LNCAP (cell line): Measurements from ENCODE around the gene PATJ.

Experiments used
- TF ChIP-seq, protein P1 (sequence below): fragments of 450-650 bp; IDR thresholded peaks from 2 replicates; pipeline ENCODE4 v1.5.1; 2017; ENCODE audit warnings: mild to moderate bottlenecking

PATJ gene

DNA sequence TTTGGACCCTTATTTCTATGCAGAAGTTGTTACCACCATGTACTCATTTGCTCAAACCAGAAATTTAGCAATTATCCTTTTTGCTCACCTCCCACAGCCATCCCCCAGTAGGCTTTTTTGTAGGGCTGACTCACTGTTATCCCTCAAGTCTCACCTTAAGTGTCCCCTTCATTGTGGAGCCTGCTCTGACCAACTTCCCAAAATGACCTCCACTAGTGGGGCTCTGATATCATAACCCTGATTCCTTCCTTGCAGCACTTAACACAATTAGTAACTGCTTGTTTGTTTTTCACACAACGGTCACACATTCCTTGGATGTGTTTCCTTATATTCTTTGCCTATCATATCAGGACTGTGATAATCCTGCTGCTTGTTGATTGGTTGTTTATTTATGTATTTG, 76.7 kb downstream of the PATJ start:
- TF ChIP-seq, protein P1, sequence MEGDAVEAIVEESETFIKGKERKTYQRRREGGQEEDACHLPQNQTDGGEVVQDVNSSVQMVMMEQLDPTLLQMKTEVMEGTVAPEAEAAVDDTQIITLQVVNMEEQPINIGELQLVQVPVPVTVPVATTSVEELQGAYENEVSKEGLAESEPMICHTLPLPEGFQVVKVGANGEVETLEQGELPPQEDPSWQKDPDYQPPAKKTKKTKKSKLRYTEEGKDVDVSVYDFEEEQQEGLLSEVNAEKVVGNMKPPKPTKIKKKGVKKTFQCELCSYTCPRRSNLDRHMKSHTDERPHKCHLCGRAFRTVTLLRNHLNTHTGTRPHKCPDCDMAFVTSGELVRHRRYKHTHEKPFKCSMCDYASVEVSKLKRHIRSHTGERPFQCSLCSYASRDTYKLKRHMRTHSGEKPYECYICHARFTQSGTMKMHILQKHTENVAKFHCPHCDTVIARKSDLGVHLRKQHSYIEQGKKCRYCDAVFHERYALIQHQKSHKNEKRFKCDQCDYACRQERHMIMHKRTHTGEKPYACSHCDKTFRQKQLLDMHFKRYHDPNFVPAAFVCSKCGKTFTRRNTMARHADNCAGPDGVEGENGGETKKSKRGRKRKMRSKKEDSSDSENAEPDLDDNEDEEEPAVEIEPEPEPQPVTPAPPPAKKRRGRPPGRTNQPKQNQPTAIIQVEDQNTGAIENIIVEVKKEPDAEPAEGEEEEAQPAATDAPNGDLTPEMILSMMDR, result no peak

DNA sequence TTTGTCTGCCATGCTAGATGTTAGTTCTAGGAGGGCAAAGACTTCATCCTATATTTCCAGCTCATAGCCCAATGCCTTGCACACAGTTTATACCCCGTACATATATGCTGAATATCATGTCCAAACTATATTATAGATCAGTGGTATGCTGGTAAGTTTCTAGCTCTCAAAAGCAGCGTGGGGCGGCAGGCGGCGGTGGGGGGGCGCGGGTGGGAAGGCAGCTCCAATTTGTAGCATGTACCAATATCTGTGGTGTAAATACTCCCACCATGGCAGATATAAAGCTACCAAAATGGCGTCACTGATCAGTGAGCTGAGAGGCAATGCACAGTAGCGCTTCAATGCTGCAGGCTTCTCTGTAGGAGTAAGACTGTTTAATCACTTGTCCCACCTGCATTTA, 77.1 kb downstream of the PATJ start:
- TF ChIP-seq, protein P1, result no peak

GRCh38 chr1:61825393-61825792, 83.1 kb downstream of the PATJ start:
- TF ChIP-seq, protein P1, result no peak

DNA sequence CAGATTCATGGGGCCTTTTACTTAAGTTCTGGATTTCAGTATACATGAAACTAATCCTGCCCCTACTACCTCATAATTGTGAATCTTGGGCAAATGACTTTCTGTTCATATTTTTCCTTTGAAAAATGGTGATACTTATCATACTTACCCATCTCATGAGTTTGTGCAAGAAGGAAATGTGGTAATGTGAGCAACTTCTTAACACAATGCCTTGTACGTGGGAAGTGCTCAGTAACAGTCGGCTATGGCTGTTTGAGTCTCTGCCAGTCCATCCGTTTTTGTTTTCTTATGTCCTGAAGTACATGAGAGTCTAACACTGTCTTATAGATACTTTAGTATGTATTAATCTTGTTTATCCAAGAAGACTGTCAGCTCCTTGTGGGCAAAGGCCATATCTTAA, 86.5 kb downstream of the PATJ start:
- TF ChIP-seq, protein P1, result no peak

GRCh38 chr1:61836649-61837048, 94.4 kb downstream of the PATJ start:
- TF ChIP-seq, protein P1, result no peak

DNA sequence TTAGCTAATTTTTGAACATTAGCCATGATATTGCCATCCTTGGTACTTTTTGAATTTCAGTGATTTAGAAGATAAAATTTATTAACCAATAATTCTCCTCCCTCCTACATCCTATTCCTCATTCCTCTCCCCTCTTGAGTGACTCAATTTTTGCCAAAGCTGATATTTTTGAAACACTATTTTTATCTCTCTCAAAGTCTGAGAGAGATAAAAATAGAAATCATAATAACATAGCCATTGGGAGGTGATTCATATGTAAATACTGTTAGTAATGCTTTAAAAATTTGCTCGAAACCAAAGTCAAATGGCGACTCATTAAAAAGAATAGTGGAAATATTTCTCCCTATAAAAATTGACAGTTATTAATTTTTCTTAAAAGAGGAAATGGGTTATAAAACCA, 97.4 kb downstream of the PATJ start:
- TF ChIP-seq, protein P1, result no peak

- TF ChIP-seq, protein P1, result no peak
These were observed 99.8 kb downstream of the PATJ start for GRCh38 chr1:61842036-61842435.

- TF ChIP-seq, protein P1, result peak; percentile 70
These were observed 100.7 kb downstream of the PATJ start for GRCh38 chr1:61842863-61843514.
